ENCODE data around the gene TTC28.

The TTC28 gene

DNA sequence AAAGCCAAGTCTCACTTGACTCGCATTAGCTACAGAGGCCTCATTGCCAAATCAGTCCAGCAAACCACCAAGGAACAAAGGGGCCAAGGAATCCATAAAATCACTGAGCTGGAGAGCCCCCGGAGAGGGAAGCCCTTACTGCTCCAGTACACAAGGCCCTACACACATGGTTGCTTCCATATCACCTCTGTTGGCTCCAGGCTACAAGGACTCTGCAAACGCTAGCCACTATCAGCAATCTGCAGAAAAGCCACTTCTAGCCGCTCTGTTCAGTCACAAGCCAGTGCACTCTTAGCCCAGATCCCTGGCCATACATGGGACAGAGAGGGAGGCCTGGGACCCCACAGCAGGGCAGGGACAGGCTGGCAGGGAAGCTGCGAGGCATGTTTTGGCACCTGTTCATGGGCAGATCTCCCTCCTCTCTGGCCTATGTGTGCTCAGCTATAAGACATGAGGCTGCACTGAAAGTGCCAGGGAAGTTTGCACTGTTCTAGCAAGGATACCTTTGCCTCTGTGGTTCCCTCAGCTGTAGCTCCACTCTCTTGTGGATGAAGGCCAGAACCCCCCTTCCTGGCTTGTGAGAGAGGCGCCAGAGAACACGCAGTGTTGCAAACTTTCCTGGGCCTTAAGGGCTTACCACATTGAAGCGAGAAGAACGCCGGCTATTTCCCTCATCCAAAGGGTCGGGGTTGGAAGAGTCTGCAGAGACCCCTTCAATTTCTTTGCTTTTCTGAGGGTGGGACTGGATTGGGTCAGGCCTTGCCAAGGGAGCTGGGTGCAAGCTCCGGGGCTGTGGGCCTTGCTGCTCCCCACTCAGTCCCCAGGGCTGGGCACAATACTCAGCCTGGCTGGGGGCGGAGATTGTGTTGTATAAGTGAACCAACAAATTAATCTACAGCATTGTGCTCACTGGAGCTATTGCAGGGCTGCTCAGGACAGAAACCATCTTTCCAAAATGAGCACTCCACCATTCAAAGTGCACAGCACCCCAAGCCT lies 651.9 kb downstream of the TTC28 start:
- peak in 2 of 56 donors; percentile 7 to 16 for DNase-seq

GRCh38 chr22:28025866-28026575 lies 653.6 kb downstream of the TTC28 start:
- DNase-seq, result no peak

GRCh38 chr22:28025333-28025732 lies 654.3 kb downstream of the TTC28 start:
- no peak for DNase-seq

DNA sequence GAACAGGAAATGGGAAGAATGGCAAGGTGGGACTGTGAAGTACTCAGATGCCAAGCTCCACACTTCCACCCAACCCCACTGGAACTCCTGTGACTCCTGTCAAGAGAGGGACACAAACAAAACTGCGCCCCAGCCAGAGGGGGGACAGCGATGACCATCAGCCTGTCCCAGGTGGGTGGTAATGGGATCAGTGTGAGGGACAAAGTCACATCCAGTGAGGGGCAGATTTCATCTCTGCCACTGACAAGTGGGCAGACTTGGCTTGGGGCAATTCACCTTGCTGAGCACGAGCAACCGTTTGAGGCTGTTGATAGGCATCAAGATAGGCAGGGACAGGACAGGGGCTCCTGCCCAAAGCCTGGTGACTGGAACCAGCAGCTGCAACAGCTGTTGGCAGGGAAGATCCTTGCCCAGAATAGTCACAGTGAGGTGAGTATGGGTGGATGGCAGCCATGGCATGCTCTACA lies 655.2 kb downstream of the TTC28 start:
- no peak for DNase-seq

DNA sequence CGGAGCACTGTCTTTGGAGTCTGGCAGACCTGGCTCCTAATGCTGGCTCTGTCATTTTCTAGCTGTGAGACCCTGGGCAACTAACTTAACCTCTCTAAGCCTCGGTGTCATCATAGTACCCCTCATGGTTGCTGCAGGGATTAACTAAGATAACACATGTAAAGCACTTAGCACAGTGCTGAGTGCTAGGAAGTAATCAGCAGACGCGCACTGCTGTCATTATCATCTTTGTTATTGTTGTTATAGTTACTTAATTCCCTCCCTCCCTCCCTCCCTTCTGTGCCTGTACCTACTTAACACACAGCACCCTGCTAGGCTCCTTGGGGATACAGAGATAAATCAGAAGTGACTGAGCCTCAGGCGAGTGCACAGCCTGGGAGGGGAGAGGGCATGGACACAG lies 655.9 kb downstream of the TTC28 start:
- DNase-seq, result no peak

GRCh38 chr22:28023036-28023435 lies 656.6 kb downstream of the TTC28 start:
- no peak for DNase-seq

DNA sequence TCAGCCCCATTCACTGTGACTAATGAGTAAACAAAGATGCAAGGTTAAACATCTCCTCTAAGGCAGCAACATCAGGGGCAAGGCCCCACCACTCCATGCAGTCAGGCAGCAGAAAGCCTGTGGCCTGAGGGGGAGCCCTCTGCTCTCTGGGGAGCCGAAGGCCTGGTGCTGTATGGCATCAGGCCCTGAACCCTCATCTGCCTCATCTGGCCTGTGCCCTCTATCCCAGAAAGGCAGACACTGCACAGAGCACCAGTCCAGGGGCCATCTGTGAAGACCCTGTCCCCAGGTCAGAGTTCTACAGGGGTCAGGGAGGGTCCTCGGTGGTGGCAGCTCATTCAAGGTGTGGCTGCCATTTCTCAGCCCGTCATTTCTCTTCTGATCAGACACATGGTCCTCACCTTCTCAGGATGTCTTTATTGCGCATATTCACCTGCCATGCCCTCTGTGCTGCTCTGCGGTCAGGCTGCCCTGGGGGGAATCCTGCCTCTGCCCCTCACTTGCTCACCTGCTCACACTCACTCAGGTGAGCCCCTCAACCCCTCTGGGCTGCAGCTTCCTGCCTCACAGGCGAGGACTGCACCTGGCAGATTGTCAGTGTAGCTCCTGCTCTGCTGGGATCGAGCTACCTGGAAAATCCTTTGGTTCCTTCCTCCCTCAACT lies 657.5 kb downstream of the TTC28 start:
- DNase-seq, result no peak

- no peak for DNase-seq
These were observed 658.3 kb downstream of the TTC28 start for GRCh38 chr22:28021116-28021997.

GRCh38 chr22:28019881-28020861 lies 659.5 kb downstream of the TTC28 start:
- DNase-seq, result peak in 49 of 56 donors; percentile 10 to 86 (median 52)

DNA sequence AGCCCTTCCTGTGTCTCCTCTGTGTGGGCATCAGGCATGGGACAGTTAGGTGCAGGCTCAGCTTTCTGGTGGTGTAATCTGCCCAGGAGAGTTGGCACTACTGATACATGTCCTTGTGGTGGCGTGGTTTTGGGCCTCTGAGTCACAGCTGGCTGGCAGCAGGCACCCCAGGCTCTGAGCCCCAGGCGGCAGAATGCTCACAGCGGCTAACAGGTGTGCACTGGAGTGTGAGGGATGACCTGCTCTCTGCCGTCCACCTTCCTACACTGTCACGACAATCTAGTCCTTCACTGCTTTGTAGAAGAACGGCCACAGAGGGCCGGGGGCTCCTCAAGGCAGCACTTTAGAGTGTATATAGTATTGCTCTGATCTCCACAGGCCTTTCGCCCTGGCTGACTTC lies 660.3 kb downstream of the TTC28 start:
- no peak for DNase-seq

DNA sequence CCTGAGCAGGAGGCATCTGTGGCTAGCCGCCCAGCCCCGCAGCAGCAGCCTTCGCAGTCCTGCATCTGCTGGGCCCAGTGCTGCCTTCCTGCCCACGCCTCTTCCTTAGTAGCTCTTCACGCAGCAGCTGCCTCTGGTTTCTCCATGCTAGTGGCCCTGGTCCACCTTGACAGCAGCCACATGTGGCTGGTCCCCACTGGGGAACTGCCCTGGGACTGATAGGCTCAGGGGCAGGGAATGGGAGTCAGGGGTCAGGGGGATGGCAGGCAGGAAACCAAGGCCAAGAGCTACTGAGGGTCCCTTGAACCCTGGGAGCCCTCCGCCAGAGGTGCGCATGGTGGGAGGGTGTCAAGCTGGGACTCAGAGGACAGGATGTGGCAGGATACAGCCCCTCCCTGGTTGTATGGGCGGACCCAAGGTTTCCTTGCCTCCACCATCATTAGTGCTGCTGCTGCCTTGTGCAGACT lies 661.1 kb downstream of the TTC28 start:
- DNase-seq, result no peak

- DNase-seq, result no peak
These were observed 661.8 kb downstream of the TTC28 start for GRCh38 chr22:28017859-28018258.

DNA sequence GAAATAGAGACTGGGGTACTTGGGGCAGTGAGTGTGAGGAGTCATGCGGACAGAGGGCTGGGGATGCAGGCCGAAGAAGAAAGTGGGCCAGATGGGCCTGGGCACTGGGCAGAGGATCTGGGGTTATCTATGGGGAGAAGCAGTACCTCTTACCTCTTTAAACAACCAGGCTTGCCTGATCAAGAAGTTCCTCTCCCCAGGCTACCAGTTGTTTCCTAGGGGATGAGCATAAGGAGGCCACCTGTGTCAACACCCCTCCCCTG lies 662.2 kb downstream of the TTC28 start:
- no peak for DNase-seq

GRCh38 chr22:28016781-28017557 lies 662.7 kb downstream of the TTC28 start:
- no peak for DNase-seq

GRCh38 chr22:28015676-28016601 lies 663.7 kb downstream of the TTC28 start:
- no peak for DNase-seq

DNA sequence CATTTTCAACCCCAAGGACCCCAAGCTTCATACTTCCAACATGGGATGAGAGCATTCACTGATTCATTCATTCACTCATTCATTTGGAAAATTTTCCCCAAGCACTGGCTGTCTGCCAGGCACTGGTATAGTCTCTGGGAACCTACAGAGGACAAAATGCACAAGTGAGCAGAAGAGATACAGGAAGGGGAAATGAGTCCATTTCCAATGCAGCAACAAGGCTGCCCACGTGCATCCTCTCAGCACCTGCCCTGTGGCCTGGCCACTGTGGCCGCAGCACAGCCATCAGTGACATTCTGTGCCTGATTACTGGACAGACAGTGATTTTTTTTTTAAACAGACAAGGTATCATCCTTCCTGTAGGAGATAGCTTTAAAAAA lies 664.6 kb downstream of the TTC28 start:
- no peak for DNase-seq

DNA sequence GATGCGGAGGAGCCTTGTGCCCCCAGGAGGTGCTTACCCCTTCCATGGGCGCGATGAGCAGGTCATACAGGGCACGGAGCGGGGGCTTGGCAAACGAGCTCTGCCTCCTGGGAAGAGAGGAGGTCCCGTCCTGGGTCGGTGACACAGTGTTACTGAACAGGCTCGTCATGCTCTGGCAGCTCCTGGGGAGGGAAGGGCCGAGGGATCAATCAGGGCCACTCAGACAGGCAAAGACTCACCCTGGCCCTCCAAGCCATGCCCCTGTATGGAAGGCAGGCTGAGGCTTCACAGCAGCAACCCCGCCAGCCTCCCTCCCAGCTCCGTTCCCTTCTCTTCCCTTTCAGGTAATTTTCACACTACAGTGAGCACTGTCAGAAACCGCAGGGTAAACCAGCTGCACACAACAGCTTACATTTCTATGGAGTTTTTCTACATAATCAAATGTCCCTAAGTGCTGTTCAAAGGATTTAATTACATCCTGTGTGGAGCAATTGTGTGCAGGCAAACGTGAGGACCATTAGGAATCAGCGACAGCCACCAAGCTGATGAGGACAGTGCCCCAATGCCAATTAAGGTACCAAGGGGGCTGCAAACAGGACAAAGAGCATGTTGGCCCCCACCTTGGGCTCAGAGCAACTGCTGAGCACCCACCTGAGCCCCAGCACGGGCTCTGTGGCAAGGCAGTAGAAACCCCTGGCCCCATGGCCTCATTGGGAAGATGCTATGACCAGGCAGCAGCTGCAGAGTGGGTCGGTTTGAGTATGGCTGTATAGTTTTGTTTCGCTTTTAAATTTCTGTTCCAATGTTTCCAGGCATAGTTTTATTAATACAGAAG lies 665.2 kb downstream of the TTC28 start:
- no peak for DNase-seq
